Measurements from ENCODE around the gene KIF26A.
"Not testable (repeated sequence)": the region's sequence is repeated elsewhere in the genome, so short reads cannot be mapped to it uniquely, and the experiment has no call there.

KIF26A gene

DNA sequence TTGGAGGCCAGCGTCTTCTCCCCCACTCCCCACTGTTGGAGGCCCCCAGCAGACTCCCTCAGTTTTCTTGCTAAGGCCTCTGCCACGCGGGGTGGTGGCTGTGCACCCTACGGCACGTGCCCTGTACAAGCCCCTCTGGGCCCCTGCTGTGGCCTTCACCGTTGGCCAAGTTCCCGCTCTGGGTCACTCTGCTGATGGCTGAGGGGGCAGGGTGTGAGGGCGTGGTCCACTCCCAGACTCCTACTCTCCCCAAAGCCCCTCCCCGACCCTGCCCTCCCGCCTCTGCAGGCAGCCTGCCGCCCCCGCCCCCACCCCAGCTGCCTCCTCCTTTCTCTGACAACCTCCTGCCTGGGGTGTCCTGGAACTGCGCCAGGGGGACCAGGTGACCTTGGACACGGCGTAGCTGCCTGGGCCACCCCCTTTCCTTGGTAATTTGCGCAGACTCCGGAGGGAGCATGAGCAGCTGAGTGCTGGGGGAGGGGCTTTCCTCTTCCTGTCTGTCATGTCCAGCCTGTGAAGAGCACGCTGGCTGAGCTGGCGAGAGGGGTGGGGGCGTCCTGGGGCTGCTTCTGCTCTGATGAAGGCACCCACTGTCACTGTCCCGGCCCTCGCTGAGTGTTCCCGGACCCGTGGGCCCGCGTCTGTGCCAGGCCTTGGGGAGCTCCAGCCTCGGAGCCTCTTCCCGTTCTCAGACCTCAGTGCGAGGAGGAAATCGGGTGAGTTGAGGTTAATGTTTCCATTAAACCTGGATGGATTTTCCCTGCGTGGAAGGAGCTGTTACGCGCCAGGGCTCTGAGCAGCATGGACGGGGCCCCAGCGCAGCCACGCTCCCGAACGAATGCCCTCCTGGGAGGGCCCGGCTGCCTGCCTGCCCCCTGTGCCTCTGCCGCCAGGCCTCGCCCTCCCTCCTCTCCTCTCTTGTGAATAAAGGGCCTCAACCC is 85.0 kb downstream of the KIF26A start:
- DNase-seq (ENCODE audit: low spot score) = no peak

DNA sequence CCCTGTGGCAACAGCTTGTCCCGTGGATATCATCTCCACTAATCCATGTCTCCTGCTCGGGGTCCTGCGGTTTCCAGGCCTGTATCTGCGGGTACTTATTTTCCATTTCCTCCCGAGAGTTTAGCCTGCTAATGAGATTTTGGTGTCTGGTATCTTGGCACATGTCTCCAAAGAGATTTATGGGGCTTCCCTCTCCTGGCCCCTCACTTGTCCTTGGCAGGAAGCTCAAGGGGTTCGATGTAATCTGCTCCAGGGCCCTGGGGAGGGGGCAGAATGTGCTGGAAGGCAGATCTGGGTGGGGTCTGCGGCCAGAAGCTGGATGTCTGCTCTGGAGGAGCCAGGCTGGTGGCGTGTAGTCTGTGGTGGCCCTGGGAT is 85.7 kb downstream of the KIF26A start:
- no peak for DNase-seq (ENCODE audit: low spot score)

DNA sequence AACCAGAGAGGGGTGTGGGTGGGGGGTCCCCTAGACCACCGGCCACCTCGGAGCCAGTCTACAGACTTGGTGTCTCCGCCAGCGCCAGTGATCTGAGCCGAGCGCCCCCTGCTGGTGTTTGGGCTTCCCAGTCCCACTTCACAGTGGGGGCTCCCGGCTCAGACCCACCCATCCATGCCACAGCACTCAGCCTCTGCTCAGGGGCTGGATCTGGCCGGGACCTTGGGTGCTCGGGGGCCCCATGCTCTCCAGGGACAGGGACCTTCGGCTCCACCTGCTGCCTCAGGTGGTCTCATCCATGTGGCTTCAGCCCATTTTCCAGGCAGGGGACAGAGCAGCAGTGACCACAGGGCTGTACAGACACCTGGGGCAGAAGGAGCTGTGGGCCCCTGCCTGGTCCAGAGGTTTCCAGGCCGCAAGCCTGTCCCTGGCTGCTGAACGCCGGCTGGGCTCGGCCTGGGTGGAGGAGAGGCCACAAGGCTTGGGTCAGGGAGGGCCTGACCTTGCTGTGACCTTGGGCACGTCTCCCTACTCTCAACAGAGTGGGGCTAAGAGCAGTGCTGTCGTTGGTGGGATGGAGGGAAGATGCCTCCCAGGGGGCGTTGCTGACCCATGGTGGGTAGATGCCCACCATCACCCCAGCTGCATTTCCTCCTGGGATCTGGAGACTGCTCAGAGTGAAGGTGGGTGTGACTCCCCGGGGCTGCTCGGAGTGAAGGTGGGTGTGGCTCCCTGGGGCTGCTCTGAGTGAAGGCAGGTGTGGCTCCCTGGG is 86.3 kb downstream of the KIF26A start:
- no peak for DNase-seq (ENCODE audit: low spot score)

DNA sequence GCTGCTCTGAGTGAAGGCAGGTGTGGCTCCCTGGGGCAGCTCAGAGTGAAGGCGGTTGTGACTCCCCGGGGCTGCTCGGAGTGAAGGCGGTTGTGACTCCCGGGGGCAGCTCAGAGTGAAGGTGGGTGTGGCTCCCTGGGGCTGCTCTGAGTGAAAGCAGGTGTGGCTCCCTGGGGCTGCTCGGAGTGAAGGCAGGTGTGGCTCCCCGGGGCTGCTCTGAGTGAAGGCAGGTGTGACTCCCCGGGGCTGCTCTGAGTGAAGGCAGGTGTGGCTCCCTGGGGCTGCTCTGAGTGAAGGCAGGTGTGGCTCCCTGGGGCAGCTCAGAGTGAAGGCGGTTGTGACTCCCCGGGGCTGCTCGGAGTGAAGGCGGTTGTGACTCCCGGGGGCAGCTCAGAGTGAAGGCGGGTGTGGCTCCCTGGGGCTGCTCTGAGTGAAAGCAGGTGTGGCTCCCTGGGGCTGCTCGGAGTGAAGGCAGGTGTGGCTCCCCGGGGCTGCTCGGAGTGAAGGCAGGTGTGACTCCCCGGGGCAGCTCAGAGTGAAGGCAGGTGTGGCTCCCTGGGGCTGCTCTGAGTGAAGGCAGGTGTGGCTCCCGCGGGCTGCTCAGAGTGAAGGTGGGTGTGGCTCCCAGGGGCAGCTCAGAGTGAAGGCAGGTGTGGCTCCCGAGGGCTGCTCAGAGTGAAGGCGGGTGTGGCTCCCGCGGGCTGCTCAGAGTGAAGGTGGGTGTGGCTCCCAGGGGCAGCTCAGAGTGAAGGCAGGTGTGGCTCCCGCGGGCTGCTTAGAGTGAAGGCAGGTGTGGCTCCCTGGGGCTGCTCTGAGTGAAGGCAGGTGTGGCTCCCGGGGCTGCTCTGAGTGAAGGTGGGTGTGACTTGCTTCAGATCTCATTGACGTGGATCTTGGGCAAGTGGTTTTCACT is 87.1 kb downstream of the KIF26A start:
- not testable (repeated sequence) for DNase-seq (ENCODE audit: low spot score)

DNA sequence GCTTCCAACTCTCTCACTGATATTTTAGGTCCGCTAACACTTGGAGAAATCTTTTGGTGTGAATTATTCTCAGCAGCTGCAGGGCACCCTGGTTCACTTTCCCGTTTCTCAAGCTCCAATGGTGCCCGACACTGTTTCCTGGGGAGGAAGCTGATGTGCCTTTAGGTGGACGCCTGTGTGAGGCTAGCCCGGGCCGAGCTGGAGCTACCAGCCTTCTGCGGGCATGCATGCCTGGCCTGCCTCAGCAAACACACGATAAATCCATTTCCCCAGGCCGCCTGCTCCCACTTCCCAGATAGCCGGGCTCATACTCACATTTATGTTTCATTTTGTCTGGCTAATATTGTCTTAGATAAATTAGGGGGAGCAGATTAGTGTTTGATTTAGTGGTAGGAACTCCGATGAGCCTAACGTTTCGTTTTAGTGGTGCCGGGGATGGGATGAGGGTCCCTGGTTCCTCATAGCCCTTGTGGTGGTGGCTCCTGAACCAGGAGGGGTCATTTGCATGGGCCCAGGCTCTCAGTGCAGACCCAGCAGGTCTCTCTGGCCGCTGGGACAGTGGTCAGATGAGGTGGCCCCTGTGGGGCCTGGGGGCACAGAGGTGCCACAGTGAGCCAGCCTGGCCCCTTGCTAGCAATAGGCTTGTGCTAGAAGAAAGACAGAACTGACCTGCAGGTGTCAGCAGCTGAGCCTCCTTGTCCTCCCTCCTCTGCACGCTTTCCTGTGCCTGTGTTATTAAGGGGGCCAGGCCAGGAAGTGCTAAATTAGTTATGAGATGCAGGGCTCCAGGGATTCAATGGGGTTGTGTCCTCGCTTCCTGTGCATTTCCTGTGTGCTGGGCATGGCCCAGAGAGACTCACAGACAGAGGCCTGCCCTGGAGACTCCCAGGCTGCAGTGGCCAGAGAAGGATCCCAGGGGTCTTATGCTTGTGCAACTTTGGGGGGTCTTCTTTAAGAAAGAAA is 88.3 kb downstream of the KIF26A start:
- DNase-seq (ENCODE audit: low spot score) = no peak

DNA sequence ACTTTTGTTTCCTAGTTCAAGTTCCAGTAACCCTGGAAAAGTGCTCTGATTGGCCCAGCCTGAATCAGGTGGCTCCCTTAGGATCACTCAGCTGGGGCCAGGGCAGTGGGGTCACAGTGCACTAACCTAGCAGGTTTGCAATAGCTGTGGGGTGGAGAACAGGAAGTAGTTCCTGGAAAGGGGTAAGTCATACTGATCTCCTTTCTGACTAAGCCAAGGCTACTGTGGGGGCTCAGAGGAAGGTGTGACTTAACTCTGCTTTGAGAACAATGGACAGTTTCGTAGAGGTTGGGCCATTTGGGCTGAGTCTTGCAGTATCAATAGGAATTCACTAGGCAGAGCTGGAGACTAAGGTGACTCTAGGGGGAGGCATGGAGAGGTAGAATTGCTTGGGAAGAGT is 89.4 kb downstream of the KIF26A start:
- no peak for DNase-seq (ENCODE audit: low spot score)

DNA sequence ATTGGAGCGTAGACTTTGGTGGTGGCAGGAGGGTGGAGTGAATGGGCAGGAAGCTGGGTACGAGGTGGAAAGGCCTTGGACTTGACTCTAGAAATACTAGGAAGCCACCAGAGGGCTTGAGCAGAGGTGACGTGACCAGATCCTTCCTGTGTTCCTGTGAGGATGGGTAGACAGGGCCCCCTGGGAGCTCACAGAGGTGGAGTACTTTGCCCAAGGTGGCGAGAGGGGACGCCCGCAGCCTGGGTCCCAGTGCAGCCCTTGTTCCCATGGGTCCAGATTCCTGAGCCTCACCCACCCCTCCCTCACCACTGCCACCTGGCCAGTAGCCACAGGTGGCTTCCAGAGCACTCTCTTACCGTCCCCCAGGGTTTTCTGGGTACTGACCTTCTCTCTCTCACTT is 89.8 kb downstream of the KIF26A start:
- no peak for DNase-seq (ENCODE audit: low spot score)

DNA sequence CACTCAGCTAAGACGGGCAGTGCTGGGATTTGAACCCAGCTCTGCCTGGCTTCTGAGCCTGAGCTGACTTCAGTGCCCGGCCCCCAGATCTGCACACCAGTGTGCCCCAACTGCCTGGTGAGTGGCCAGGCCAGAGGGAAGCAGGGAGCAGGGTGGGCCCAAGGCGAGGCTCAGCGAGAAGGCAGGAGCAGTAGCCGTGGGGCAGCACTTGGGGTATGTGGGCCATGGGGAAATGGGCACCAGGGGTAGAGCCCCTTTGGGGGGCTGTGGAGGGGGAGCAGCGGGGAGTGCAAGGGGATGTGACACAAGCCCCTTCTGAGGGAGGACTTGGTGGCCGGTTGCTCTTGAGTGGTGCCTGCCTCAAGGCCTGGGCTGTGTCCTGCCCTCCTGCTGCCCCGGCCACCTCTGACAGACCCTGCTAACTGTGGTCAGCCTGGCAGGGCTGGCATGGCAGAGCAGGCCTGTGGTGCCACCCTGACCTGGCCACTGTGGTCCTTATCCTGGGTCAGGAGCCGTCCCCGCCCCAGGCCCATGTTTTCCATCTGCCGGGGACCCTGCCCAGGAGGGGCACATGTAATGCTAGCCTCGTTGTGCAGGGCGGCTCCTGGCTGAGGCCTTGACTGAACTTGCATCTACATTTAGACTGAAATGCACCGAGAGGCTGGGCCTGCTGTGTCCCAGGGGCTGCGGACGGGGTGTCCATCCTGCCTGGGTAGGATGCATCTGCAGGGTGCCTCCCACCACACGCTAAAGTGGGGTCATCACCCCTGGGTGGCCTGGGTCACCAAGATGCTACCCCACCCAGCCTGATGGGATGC is 90.5 kb downstream of the KIF26A start:
- no peak for DNase-seq (ENCODE audit: low spot score)

DNA sequence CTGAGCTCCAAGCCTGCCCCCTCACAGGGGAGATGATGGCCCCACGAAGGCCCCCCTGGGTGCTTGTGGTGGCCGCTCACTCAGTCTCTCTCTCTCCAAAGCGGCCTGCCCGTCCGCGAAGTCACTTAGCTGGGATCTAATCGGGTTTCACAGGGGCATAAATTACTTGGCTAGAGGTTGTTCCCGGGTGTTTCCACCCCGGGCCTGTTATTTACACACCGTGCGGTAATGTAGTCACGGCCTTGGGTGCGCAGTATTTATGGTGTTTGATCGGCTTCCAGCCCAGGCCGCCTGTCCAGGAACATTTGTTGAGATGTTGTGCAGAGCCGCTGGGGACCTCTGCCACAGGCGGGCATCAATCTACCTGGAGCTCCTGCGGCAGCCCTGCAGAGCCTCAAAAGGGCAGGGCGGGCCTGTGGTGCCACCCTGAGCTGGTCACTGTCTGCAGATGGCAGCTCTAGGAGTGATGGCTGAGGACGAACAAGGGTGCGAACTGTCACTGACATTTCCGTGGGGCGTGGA is 91.2 kb downstream of the KIF26A start:
- DNase-seq (ENCODE audit: low spot score) = no peak

DNA sequence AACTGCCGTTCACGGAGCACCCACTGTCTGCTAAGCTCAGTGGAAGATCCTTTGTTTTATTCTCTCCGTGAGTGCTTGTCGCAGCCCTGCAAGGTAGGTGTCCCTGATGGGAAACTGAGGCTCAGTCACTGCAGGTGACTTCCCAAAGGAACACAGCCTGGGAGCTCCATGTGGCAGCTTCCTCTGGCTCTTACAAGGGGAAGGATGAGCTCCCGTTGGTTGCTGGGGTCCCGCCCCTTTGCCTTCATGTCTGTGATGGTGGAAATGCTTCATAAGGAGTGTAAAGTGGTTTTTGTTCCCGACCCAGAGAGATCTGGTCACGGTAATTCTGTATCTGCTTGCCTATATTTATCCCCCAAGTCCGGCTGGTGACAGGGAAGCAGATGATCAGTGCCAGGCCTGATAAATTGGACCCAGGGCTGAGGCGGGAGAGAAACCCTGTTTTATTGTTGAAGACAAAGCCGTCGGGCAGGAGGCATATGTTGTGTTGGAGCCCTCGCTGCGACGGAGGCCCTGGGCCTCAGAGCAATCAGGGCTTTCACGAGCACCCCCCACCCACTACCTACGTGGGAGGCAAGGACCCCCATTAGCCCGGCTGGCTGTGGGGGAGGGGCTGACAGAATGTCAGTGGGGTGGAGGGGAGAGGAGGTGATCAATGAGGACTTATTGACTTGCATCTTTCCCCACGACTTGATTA is 91.9 kb downstream of the KIF26A start:
- DNase-seq (ENCODE audit: low spot score) = no peak
